OCI-LY3 (cell line): ENCODE results near the gene MUS81.

Experiments
- CTCF ChIP-seq: fragments of 200-600, 300-600 bp; sonication (generic); IDR thresholded peaks from 2 replicates; pipeline ENCODE4 v1.5.1; 2014; ENCODE audit warnings: antibody characterized with exemption, low read length, low read depth
- EZH2phosphoT487 ChIP-seq: fragments of 200-600 bp; shearing (Covaris generic); IDR thresholded peaks from 2 replicates; pipeline ENCODE4 v1.6.1; 2018; ENCODE audit warnings: antibody characterized with exemption, mixed run types, low read depth

- TF ChIP-seq CTCF, result no peak
- TF ChIP-seq EZH2phosphoT487, result no peak
Observed at GRCh38 chr11:65857500-65857852, 2.8 kb upstream of the MUS81 start.
